ENCODE results near the gene TMC2. TPM values are rescaled to one million over a fixed set of nuclear protein-coding genes. Genes with fewer than 3 reads are reported as not detected.
A peak's percentile ranks its signal among the peaks of the same experiment; 100 is the strongest.

TMC2 gene
- total RNA-seq, 2 experiments from 2014 or later, result not detected

- peak overlapping the region; percentile 90 for H3K27ac Mint-ChIP-seq
- peaks cover 53% of the 10 kb centered on the region for H3K36me3 Mint-ChIP-seq (ENCODE audit: low read depth)
- intact Hi-C loops (cut with micrococcal nuclease), result no loop called here
- H3K9me3 Mint-ChIP-seq, result no peaks in the 10 kb centered on the region
- CTCF ChIA-PET, result interaction anchor here (9.3 kb wide), 1 partner anchor 131 kb away, joined by 103 read pairs; no protein-coding TSS in a partner anchor
- ATAC-seq (peak; percentile 40), DNase-seq (peak; percentile 52)
- POLR2A ChIA-PET, result interaction anchor here (0.7 to 9.2 kb wide), 26 partner anchors 9 to 977 kb away, joined by 3 to 156 read pairs (median 4); partner anchors contain the start of genes IDH3B, PCED1A, SNRPB and VPS16
- H3K27me3 Mint-ChIP-seq, result no peaks in the 10 kb centered on the region
- H3K4me3 Mint-ChIP-seq, result peak overlapping the region; percentile 89
- H3K4me1 Mint-ChIP-seq (ENCODE audit: low read depth), result peaks cover 41% of the 10 kb centered on the region
- TF ChIP-seq, protein P1, sequence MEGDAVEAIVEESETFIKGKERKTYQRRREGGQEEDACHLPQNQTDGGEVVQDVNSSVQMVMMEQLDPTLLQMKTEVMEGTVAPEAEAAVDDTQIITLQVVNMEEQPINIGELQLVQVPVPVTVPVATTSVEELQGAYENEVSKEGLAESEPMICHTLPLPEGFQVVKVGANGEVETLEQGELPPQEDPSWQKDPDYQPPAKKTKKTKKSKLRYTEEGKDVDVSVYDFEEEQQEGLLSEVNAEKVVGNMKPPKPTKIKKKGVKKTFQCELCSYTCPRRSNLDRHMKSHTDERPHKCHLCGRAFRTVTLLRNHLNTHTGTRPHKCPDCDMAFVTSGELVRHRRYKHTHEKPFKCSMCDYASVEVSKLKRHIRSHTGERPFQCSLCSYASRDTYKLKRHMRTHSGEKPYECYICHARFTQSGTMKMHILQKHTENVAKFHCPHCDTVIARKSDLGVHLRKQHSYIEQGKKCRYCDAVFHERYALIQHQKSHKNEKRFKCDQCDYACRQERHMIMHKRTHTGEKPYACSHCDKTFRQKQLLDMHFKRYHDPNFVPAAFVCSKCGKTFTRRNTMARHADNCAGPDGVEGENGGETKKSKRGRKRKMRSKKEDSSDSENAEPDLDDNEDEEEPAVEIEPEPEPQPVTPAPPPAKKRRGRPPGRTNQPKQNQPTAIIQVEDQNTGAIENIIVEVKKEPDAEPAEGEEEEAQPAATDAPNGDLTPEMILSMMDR (IDR thresholded peaks at IDR 0.05), result no peak
These were observed 116.6 kb downstream of the TMC2 start for GRCh38 chr20:2652724-2653555.

DNA sequence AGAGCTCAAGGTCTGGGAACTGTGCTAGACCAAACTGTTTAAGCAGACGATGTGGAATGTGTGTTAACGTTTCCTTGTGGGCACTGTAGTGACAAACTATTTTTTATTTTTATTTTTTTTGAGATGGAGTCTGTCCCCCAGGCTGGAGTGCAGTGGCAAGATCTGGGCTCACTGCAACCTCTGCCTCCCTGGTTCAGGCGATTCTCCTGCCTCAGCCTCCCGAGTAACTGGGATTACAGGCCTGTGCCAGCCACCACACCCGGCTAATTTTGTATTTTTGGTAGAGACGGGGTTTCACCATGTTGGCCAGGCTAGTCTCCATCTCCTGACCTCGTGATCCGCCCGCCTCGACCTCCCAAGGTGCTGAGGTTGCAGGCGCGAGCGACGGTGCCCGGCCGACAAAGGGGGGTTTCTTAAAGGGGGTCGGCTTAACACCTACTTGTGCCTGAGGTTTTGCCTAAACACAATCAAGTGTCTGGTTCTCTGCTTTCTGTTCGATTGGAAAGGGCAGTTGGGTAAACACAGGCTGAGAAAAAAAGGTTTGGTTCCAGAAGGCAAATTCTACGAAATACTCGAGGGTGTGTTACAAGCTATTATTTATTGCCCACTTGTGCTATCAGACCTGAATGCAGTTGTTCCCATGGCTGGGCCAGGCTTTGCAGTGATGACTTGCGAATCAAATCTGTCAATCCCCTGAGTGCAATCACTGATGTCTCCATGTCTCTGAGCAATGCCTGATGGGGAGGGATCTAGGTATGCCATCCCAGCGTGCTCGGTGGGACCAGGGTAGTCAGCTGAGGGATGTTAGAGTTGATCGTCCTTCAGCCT lies 117.4 kb downstream of the TMC2 start:
- Mint-ChIP-seq H3K4me1 (ENCODE audit: low read depth) (peaks cover 43% of the 10 kb centered on the region), H3K36me3 (ENCODE audit: low read depth) (peaks cover 61% of the 10 kb centered on the region), H3K4me3 (peak overlapping the region; percentile 89), H3K9me3 (no peaks in the 10 kb centered on the region), H3K27me3 (no peaks in the 10 kb centered on the region), H3K27ac (peak overlapping the region; percentile 90)
- TF ChIP-seq, protein P1 (IDR thresholded peaks at IDR 0.05), result no peak
- DNase-seq (no peak), ATAC-seq (no peak)
- ChIA-PET POLR2A (interaction anchor here (0.7 to 9.2 kb wide), 13 partner anchors 10 to 198 kb away, joined by 3 to 156 read pairs (median 4); partner anchors contain the start of genes IDH3B, PCED1A, SNRPB and VPS16), CTCF (interaction anchor here (9.3 kb wide), 1 partner anchor 131 kb away, joined by 103 read pairs; no protein-coding TSS in a partner anchor)
- intact Hi-C loops (cut with micrococcal nuclease), result no loop called here

DNA sequence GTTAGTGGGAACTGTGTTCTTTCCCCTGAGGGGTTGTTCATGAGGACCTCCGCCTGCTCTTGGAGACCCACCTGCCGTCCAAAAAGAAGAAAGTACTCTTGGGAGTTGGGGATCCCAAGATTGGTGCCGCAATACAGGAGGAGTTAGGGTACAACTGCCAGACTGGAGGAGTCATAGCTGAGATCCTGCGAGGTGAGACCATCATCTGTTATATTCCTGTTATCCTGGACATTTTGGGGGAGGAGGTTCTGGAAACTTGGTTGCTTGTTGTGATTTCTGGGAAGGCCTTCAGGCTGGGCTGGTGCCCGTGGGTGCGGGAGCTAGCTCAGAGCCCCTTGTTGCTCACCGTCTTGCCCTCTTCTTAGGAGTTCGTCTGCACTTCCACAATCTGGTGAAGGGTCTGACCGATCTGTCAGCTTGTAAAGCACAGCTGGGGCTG lies 118.0 kb downstream of the TMC2 start:
- DNase-seq (no peak), ATAC-seq (no peak)
- intact Hi-C loops (cut with micrococcal nuclease), result no loop called here
- no peaks in the 10 kb centered on the region for H3K9me3 Mint-ChIP-seq
- peaks cover 46% of the 10 kb centered on the region for H3K4me1 Mint-ChIP-seq (ENCODE audit: low read depth)
- no peaks in the 10 kb centered on the region for H3K27me3 Mint-ChIP-seq
- TF ChIP-seq, protein P1 (IDR thresholded peaks at IDR 0.05), result no peak
- peak overlapping the region; percentile 89 for H3K4me3 Mint-ChIP-seq
- H3K36me3 Mint-ChIP-seq (ENCODE audit: low read depth), result peaks cover 66% of the 10 kb centered on the region
- H3K27ac Mint-ChIP-seq, result peak overlapping the region; percentile 90
- CTCF ChIA-PET, result interaction anchor here (9.3 kb wide), 1 partner anchor 132 kb away, joined by 103 read pairs; no protein-coding TSS in a partner anchor
- POLR2A ChIA-PET, result interaction anchor here (0.7 to 9.2 kb wide), 8 partner anchors 10 to 390 kb away, joined by 3 to 156 read pairs (median 5); partner anchors contain the start of genes IDH3B, SNRPB and ZNF343

- Mint-ChIP-seq H3K27ac (peak overlapping the region; percentile 90), H3K4me3 (peak overlapping the region; percentile 89), H3K27me3 (no peaks in the 10 kb centered on the region), H3K36me3 (ENCODE audit: low read depth) (peaks cover 69% of the 10 kb centered on the region), H3K4me1 (ENCODE audit: low read depth) (peaks cover 42% of the 10 kb centered on the region), H3K9me3 (no peaks in the 10 kb centered on the region)
- TF ChIP-seq, protein P1 (IDR thresholded peaks at IDR 0.05), result no peak
- ChIA-PET CTCF (interaction anchor here (1.5 to 9.3 kb wide), 2 partner anchors 132 to 133 kb away, joined by 4 to 103 read pairs; no protein-coding TSS in a partner anchor), POLR2A (interaction anchor here (0.7 to 9.2 kb wide), 7 partner anchors 9 to 389 kb away, joined by 3 to 156 read pairs (median 4); partner anchors contain the start of genes IDH3B, SNRPB and ZNF343)
- ATAC-seq (no peak), DNase-seq (no peak)
- intact Hi-C loops (cut with micrococcal nuclease), result no loop called here
These were observed 118.5 kb downstream of the TMC2 start for GRCh38 chr20:2654831-2655230.

Measured in activated CD8-positive, alpha-beta T cell treated with anti-CD3 and anti-CD28 coated beads for 36 hours (primary cell).